Activated CD4-positive, CD25-positive, alpha-beta regulatory T cell (primary cell): ENCODE measurements around the gene CAPN14.

Source experiments
- DNase-seq, 4 experiments: peaks; one replicate each; lab custom pipeline; 2025; lab: John Stamatoyannopoulos, UW

The CAPN14 gene, protein sequence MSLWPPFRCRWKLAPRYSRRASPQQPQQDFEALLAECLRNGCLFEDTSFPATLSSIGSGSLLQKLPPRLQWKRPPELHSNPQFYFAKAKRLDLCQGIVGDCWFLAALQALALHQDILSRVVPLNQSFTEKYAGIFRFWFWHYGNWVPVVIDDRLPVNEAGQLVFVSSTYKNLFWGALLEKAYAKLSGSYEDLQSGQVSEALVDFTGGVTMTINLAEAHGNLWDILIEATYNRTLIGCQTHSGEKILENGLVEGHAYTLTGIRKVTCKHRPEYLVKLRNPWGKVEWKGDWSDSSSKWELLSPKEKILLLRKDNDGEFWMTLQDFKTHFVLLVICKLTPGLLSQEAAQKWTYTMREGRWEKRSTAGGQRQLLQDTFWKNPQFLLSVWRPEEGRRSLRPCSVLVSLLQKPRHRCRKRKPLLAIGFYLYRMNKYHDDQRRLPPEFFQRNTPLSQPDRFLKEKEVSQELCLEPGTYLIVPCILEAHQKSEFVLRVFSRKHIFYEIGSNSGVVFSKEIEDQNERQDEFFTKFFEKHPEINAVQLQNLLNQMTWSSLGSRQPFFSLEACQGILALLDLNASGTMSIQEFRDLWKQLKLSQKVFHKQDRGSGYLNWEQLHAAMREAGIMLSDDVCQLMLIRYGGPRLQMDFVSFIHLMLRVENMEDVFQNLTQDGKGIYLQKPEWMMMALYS

GRCh38 chr2:31217465-31218200, at the start of gene CAPN14:
TSS of gene CAPN14 (minus strand) at chr2:31217515. CDS start at chr2:31205447, 12,068 bp downstream.
- no peak for DNase-seq

DNA sequence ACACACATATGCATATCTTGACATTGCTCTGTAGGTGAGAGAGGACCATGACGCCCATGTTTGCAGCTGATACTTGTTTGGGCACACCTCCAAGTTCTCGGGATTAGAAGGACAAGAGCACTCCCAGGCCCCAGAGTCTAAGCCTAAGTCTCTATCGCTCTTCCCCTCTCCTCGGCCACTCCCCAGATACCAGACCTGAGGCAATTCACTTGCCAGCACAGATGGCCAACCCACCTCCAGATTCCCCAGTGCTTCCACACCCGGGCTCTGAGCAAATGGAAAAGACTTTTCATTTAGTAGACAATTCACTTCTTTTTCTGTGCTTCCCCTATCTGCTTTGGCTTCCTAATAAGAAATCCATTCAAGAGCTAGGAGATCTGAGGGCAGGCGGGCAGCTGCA, 49.5 kb upstream of the CAPN14 start:
- no peak for DNase-seq

DNA sequence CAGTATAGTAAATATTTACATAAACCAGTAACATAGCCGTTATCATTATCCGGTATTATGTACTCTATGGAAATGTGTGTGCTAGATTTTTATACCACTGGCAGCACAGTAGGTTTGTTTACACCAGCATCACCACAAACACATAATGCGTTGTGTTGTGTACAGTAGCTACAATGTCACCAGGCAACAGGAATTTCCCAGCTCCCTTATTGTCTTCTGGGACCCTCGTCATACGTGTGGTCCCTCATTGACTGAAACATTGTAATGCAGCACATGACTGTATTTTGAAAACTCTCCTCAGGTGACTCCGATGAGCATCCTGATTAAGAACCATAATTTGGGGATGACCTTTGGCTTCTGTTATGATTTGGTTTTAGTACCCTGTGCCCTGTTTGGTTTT, 47.9 kb upstream of the CAPN14 start:
- DNase-seq = no peak

- DNase-seq = no peak
Observed at GRCh38 chr2:31263636-31264190, 46.4 kb upstream of the CAPN14 start.

DNA sequence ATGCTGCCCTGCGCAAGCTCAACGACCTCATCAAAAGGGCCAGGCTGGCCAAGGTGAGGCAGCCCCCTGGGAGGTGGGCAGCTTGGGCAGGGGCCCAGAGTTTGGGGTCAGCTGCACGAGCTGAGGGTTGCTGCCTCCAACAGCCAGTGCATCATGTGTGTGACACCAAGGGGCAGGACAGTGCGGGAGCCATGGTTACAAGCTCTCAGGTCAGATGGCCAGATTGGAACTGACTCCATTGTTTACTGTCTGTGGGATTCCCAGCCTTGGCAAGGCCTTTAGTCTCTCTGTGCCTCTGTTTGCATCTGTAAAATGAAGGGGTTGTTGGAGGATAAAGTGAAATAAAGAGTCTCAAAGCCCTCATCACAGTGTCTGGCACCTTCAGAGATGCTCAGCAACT, 43.6 kb upstream of the CAPN14 start:
- DNase-seq = no peak

DNA sequence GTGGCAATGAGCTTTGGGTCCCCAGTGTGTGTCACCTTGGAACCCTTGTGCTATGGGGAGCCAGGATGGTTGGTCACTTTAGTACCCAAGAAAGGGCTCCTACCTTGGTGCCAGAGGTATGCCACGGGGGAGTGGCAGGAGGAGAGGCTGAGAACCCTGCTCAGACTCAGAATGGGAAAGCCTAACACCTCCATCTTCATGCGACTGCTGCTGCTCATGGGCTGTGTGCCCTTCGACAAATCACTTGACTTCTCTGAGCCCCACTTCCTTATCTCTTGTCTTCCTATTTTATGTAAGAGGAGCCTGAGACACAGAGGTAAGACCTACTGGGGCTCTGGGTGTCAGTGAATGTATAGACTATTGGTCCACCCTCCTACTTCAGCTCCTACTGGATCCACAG, 41.8 kb upstream of the CAPN14 start:
- no peak for DNase-seq

- no peak for DNase-seq
Observed at GRCh38 chr2:31258351-31258750, 41.0 kb upstream of the CAPN14 start.

DNA sequence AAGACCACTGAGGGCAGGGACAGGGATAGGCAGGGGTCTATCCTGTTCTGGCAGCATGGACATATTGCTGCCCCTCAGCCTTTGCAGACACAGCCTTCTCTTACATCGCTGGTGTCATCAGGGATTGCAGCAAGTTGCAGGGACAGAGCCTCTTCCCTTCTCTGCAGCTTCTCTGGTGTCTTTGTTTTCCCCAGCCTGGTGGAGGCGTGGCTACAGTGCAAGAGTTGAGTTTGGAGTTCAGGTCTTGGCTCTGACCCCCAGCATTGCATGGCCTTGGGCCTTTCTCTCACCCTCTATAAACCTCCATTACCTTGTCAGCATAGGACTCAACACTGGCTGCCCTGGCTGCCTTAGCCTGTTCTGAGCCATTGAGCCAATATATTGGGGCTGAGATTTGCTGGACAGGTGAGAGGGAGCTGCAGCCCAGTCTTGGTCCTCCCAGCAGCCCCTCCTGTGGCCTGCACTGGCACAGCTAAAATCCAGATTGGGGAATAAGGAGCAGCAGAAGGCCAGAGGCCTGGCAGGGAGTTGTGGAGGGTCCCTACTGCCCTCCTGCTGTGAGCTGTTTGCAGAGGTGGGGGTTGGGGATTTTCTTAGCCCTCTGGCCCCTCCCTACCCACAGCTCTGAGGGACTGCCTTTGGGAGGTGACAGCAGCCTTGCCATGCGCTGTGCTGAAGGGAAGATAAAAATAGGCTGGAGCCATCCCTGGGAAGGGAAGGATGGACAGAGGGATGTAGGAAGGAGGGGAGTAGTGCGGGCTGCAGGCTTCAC, 39.5 kb upstream of the CAPN14 start:
- DNase-seq = no peak

DNA sequence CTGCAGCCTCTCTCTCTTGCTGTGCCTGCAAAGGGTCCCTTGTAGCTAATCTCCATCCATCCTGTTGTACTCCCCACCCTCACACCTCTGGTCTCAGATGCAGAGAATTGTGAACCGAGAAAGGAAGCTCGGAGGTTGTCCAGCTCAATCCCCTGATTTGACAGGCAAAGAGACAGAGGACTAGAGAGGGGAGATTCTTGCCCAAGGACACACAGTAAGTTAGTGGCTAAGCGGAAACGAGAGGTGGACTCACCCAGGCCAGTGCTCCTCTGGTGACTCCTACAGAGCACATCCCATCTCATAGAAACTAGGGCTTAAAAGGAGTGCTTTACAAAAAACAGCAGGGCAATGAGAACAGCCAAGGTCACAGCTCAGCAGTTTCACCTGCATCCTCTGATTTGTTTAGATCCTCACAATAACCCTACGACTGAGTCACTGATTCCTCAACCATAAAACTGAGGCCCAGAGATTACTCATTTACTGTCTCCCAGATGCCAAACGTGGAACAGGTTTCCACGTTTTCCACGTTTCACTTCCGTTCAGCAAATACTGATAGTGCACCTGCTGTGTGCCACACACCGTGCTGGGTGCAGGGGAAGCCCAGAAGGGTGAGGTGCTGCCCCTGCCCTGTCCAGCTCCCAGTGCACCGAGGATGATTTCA, 38.7 kb upstream of the CAPN14 start:
- no peak for DNase-seq

- no peak for DNase-seq
Observed at GRCh38 chr2:31254237-31255203, 37.2 kb upstream of the CAPN14 start.

DNA sequence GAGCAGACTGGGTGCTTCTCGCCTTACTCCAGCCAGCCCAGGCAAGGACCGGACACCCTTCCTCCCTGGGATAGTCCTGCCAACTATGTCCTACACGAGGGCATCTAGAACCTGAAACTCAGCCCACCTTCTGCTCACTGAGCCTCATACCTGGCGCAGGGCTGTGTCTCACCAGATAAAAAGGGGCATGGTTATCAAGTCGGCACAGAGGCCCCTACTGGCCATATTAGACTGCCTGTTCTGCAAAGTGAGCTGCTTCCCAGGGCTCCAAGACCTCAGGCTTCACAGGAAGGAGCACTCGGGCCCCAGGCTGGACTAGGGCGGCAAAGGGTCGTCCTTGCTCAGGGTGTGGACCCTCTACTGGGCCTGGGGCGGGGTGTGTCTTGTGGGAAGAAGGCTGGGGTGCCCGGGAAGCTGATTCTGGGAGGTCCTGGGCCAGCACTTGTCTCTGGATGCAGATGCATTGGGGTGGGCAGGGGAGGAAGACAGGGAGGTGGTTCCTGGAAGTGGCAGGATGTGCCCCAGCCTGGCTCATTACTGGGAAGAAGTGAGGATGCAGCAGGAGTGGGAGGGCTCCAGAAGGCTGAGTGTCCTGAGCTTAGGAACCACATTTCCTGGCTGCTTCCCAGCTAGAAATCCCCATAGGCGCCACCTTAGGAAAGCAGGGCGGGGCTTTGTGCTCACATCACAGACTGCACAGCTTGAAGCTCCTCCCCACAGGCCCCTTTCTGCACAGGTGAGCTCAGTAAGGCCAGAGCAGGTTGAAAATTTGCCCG, 36.2 kb upstream of the CAPN14 start:
- no peak for DNase-seq

DNA sequence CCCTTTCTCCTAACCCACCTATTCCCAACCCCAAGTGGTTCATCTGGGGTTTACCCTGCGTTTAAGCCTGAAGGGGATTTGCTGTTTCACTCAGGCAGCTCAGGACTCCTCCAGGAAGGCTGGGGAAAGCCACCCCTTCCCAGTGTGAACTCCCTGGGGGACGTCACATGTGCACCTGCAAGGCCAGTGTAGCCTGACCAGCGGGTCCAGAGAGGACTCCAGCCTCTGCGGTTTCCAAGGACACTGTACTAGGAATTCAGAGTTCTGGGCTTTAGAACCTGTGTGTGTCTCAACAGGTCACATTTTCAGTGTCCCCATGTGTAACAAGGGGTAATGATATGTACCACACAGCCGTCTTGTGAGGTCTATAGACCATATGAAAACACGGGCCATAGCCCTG, 34.5 kb upstream of the CAPN14 start:
- no peak for DNase-seq

DNA sequence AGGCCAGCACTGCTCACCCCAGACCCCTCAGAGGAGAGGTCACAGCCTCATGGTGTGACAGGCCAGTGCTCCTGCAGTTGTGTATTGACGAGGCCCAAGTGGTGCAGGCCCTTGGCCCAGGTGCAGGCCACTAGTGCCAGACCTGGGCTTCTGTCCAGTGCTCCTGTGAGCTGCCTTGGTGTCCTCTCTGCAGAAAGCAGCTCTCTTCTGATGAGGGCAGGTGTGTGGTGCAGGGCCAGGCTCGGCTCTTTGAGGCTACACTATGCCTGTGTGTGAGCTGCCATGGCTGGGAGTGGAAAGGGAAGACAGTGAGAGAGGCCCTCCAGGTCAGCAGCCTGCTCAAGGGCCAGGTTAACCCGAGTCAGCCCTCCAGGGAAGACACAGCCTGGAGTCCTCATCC, 33.7 kb upstream of the CAPN14 start:
- no peak for DNase-seq

- DNase-seq = no peak
Observed at GRCh38 chr2:31249009-31249690, 31.8 kb upstream of the CAPN14 start.

GRCh38 chr2:31248139-31248538, 30.8 kb upstream of the CAPN14 start:
- no peak for DNase-seq

DNA sequence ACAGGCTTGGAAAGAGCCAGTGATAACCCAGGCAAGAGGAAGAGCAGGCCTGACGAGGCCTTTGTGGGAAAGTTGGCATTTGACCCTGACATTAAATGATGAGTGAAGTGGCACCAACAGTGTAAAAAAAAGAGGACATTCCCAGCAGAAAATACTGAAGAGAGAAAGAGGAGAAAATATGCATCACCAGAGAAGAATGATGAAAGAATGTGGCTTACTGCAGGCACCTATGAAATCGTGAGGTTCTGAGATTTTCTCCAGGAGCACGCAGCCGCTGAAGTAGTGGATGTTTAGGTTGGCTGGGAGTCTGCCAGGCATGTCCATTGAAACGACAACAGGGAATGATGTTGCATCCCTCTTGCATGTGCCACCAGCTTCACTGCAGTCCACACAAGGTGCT, 30.4 kb upstream of the CAPN14 start:
- DNase-seq = no peak

DNA sequence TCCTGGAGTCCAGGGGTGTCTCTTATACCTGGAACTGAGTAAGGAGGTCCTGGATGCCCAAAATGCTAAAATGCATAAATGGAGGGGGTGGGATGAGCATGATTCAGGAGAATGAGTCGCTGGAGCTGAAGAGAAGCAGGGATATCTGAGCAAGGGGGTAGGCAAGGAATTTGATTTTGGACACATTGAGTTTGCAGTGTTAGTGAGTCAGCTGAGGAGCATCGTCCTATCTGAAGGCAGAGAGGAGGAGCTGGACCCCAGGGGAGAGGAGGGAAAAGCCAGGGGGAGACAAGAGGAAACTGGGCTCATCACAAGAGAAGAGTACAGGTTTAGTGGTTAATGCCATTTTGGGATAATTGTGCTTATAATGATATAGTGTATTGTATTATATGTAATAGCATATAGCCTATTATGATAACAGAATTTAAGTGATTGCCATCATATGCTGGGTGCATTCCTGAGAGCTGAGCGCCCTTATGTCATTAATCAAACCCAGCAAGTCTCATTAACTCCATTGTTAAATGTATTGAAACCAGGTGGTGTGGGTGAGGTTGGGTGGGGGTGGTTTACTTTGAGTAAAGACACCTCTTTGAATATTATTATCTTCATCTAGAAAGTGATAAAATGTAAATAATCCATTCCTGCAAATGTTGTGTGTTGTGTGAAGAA, 29.0 kb upstream of the CAPN14 start:
- no peak for DNase-seq

DNA sequence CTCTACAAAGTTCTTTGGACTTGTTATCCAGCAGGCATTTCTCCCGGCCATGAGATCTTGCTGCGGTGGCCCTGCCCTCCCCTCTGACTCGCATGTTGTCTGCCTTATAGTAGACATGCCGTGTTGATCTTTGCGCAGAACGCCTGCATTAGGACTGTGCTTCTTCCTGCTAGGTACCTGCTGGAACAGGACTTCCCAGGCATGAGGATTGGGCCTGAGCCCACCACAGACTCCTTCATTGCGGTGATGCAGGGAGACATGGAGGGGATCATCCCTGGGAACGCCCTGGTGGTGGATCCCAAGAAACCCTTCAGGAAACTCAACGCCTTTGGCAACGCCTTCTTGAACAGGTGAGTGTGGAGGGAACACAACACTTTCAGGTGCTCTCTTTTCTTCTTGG, 26.8 kb upstream of the CAPN14 start:
- no peak for DNase-seq
